Activated CD4-positive, alpha-beta T cell treated with anti-CD3 and anti-CD28 coated beads, Interleukin-2, amount 50 U/mL, for 48 hours (primary cell): ENCODE measurements around the gene FAM81A.
"Not testable (repeated sequence)": the region's sequence is repeated elsewhere in the genome, so short reads cannot be mapped to it uniquely, and the experiment has no call there.

ENCODE experiments used
- DNase-seq, 2 experiments: peaks; one replicate each; pipeline ENCODE4 v3.0.0-alpha.2; 2020

FAM81A gene

DNA sequence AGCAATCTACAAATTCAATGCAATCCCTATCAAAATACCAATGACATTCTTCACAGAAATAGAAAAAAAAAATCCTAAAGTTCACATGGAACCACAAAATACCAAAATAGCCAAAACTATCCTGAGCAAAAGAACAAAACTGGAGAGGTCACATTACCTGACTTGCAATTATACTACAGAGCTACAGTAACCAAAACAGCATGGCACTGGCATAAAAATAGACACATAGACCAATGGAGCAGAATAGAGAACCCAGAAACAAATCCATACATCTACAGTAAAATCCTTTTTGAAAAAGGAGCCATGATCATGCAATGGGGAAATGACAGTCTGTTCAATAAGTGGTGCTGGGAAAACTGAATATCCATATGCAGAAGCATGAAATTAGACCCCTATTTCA, 51.5 kb downstream of the FAM81A start:
- not testable (repeated sequence) for DNase-seq

DNA sequence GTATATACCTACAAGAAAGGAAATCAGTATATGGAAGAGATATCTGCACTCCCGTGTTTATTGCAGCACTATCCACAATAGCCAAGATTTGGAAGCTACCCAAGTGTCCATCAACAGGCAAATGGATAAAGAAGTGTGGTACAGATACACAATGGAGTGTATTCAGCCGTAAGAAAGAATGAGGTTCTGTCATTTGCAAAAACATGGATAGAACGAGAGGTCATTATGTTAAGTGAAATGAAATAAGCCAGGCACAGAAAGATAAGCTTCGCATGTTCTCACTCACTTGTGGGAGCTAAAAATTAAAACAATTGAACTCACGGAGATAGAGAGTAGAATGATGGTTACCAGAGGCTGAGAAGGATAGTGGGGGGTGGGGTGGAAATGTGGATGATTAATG, 53.1 kb downstream of the FAM81A start:
- DNase-seq, result no peak

DNA sequence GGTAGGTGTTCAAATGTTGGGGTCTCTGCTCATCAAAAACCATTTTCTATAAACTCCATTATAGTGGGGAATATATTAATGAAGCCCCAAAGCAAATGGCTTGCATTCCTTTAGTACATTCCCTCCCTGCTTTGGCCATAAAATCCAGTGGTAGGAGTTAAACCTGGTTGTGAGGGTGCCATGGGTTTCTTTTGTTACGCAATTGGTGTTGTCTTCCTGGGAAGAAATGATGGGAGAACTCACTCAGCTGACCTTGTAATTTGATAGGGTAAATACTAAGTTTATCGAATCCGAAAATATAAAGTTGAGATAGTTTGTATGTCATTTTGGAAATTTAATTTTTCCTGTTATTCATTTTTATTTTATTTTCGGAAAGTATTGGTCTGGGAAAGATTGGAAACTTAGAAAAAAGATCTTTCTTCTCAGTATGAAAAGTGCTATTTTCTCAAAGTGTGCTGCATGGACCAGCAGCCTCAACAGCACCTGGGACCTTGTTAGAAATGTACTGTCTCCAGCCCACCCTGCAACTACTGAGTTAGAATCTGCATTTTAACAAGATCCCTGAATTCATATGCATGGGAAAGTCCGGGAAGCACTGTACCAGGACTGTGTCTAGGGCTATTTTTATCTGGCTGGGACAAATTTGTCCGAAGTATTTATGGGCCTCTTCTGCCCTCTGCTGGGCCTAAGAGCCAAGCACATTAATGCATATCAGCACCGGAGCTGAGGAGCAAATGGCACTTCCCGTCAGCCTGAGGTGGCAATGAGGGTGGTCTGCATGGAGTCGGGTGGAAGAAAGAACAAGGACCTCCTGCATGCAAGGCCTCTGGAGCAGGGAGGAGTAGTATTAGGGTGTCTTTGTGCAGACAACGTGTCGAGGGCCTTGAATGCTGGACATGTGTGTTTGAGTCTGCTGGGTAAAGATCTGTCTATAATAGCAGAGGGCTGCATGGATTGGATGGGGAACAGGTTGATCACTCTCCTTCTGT, 54.7 kb downstream of the FAM81A start:
- DNase-seq, result peak; percentile 43 to 49

DNA sequence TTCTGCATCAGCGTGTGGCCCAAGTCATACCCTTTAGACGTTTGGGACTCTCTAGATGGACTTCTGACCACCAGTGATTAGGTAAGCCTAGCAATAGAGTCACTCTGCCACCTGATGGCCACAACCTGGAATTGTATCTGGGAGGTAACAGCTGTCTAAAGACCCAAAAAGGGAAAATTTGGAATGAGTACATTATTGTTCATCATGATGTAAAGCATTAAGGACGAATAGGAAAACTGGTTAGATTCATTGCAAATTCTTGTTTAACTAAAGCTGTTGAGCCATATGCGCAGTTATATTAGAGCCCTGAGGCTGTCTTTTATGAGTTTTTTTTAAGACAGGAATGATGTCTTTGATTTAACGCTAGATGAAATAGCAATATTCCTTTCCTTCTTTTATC, 63.6 kb downstream of the FAM81A start:
- DNase-seq, result peak; percentile 10 to 14

DNA sequence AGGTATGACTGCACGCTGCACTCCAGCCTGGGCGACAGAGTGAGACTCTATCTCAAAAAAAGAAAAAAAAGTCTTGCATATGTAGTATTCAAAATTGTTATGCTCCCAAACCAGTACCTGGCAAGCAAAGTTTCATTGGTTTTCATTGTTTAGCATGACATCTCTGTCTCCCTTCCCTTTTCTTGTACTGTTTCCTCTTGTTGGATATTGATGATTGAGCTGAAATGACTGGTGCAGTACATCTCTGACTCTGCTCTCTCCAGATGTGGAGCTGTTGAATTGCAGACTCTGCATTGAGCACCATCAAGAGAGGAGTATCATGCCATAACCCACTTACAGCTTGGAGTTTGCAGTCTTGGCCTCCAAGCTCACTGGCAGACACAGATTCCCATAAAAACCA, 77.2 kb downstream of the FAM81A start:
- DNase-seq, result no peak

DNA sequence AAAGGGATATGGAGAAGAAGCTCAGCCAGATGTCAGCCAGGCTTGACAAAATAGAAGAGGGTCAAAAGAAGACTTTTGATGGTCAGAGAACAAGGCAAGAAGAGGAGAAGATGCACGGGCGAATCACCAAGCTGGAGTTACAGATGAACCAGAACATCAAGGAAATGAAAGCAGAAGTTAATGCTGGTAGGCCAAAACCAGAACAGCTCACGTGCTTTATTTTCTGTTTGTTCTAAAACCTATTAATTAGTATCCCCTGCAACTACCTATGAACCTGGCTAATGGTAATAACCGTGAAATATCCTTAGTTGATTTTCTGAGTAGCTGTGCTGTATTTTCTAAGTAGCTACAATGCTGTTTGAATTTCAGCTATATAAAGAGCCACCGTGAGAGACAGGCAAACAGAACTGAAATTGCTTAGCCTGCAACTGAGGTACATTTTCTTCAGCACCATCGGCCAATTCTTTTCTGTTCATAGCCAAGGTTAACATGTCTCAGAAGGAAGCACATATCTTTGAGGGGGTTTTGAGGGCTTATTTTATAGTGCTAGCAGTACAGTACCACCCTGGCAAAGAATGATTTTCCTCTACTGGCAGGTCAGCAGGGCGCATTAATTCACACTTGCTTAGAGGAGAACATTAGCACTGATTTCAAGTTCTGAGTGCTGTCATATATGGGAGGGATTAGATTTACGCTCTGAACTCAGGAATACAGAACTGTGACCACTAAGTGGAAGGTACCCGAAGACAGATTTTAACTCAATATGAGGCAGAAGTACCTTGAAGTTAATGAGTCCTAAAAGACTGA, 78.9 kb downstream of the FAM81A start:
- DNase-seq, result no peak

DNA sequence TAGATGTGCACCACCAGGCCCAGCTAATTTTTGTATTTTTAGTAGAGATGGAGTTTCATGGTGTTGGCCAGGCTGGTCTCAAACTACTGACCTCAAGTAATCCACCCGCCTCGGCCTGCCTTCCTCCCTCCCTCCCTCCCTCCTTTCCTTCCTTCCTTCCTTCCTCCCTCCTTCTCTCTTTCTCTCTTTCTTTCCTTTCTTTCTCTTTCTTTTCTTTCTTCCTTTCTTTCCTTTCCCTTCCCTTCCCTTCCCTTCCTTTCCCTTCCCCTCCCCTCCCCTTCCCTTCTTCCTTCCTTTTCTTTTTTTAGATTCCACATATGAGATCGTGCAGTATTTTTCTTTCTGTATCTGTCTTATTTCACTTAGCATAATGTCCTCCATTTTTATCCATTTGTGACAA, 81.3 kb downstream of the FAM81A start:
- no peak for DNase-seq

DNA sequence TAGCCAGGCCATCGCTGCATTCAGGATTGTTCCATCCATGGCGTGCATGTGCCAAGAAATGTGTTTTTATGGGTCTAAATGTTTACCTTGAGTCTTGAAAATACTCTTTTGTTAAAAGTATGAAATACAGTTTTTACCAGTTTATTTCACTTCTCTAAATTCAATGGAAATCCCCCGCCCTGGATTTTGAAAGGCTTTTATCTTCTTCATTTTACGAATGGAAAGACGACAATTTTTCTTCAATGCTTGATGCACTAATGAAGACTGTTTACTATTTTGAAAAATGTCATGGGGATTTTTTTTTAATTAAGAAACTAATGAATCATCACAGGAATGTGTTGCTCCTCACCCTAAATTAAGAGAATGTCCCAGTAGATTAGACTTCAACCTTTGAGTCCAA, 83.5 kb downstream of the FAM81A start:
- no peak for DNase-seq

DNA sequence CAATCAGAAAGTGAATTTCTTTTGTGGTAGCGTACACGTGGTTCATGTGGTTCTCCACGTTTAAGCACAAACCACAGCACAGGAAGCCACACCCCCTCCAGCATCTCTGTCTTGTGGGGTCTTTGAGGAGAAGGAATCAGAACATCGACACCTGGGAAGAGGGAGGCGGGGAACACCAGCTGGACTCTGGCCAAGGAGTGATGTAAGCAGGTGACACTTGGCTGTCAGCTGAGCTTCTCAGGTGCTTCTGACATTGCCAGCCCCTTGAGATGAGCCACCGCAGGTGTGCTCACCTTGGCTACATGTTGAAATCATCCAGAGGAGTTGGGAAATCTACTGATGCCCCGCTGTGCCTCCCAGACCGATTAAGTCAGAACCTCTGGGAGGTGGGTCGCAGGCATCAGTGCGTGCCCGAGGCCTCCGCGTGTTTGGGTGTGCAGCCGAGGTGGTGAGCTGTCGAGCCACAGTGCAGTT, 85.0 kb downstream of the FAM81A start:
- DNase-seq, result peak in 1 of 2 experiments; percentile 9

DNA sequence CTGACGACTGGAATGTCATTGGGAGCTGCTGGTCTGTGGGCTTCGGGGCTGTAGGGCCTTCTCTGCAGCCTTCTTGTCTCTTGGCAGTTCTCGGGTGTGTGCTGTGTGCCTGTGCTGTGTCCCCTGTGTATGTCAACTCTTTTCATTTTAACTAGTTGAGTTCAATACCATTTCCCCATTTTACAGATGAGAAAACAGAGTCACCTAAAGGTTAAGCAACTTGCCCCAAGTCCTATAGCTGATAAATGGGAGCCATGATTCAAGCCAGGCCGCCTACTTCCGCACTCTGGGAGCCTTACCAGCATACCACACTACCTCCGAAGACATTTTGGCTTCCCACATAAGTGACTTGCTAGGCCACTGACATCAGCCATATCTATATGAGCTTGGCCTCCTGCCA, 85.7 kb downstream of the FAM81A start:
- no peak for DNase-seq

DNA sequence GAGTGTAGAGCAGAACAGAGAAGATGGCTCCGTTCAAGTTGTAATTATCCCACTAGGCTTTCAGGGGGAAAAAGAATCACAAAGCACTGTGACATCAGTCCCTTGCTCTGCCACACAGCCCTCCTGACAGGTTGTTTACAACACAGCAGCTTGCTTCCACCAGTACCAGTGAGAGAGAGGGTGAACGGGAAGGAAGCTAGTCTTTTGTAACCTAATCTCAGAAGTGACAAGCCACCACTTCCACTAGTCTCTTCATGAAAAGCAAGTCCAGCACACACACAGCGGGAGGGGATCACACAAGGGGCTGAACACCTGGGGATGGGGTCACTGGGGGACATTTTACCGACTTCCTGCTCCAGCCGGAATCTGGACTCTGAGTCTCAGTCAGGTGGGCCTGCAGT, 86.3 kb downstream of the FAM81A start:
- no peak for DNase-seq

DNA sequence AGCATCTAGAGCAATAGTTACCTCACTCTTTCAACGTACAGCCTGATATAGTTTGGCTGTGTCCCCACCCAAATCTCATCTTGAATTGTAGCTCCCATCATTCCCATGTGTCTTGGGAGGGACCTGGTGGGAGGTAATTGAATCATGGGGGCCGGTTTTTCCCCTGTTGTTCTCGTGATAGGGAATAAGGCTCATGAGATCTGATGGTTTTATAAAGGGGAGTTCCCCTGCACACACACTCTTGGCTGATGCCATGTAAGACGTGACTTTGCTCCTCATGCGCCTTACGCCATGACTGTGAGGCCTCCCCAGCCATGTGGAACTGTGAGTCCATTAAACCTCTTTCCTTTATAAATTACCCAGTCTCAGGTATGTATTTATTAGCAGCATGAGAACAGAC, 88.5 kb downstream of the FAM81A start:
- DNase-seq, result not testable (repeated sequence)

DNA sequence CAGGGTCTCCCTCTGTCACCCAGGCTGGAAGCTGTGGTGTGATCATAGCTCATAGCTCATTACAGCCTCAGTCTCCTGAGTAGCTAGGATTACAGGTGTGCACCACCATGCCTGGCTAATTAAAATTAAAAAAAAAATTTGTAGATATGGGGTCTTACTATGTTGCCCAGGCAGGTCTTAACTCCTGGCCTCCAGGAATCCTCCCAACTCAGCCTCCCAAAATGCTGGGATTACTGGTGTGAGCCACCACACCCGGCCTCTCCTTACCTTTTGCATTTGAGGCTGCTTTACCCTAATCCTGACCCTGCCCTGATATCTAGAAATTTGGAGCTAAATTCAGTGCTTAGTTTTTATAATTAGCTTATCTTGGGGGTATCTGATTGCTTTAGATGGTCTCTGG, 90.4 kb downstream of the FAM81A start:
- DNase-seq, result no peak

DNA sequence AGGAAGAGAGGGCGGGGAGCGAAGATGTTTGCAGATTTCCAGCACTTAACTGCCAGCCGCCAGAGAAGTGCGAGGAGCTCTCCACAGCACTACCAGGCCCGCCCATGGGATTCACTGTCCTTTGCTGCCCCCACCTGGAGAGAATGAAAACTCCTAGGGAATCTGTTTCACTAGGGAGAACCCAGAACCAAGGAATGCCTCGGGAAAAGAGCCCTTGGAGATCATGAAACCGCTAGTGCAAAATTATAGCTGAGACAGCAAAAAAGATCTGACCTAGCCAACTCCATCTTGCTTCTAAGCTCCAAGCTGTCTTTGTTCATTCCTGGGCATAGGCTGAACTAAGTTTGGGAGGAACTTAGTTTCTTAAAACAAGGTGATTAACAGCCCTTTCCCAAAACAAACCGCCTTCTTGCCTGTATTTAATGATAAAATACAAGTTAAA, 91.0 kb downstream of the FAM81A start:
- peak; percentile 67 to 77 for DNase-seq

DNA sequence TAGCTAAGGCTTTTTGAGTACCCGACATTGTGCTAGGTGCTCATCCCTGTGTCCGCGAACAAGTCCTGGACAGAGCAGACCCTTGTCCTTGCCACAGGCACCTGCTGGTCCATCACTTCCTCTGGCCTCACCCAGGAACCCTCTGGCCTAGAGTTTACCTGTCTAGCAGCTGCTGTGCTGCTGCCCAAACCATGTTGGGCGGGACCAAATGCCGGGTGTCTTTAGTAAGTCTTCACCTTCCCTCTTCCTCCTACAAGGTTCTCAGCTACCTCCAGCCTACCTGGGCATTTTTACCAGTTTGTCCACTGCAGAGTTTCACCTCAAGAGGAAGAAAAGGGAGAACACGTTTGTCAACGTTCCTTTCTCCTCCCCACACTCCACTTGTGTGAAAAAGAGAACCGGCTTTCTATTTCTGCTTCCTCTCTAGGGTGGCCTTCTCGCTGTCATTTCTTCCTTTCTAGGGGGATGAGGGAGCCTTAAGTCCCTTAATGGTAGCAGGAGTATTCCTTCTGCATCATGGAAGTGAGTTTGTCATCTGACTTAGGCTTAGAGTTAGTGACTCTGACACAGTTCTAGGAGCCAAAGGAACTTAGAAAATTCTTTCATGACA, 93.2 kb downstream of the FAM81A start:
- DNase-seq, result no peak

DNA sequence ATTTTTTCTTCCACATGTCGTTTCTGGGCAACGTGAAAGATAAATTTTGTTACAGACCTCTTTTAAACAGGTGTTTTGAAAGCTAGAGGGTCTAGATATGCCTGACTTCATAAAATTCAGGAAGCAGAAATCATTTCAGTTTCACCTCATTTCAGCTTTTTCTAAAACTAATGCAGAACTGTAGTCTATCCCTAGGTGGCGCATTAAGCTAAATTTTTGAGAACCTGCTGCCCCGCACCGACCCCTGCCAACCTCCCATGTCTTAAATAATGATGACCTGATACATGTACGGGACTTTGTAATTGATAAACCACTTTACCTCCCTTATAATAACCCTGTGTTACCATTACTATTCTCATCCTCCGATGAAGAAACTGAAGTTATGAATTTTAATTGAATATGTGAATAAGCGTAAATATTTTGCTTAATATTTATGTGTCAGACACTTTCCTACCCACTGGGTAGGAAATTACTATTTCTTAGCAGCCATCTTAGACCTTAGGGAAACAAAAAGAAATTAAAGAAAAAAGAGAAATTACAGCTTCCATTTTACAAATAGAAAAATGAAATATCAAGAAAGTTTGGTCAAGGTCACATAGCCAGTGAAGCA, 94.9 kb downstream of the FAM81A start:
- DNase-seq, result peak; percentile 11 to 30

DNA sequence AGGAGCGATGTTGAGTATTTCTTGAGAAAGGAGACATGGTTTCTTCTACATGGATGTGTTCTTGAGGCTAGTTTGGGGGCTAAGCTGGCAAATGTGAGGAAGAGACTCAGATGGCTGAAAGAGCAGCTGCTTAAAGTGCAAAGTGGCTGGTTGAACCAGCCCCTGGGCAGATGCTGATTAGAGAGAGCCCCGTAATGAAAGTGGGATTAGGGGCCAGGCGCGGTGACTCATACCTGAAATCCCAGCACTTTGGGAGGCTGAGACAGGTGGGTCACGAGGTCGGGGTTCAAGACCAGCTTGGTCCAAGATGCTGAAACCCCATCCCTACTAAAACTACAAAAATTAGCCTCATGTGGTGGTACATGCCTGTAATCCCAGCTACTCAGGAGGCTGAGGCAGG, 98.6 kb downstream of the FAM81A start:
- DNase-seq, result no peak

DNA sequence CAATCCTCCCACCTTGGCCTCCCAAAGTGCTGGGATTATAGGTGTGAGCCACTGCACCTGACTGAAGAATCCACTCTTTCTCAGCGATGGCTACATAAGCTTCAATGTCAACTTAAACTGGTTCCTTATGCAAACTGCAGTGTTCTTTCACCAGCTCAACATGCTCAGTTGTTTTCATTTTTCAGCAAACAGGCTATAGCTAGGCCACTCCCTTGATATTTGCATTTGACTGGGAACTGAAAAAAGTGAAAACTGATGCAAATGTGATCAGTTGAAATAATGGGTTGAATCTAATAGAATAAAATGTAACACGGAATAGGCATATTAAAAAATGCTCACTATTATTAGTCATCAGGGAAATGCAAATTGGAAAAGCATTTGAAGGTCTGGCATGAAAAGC, 99.4 kb downstream of the FAM81A start:
- DNase-seq, result no peak

DNA sequence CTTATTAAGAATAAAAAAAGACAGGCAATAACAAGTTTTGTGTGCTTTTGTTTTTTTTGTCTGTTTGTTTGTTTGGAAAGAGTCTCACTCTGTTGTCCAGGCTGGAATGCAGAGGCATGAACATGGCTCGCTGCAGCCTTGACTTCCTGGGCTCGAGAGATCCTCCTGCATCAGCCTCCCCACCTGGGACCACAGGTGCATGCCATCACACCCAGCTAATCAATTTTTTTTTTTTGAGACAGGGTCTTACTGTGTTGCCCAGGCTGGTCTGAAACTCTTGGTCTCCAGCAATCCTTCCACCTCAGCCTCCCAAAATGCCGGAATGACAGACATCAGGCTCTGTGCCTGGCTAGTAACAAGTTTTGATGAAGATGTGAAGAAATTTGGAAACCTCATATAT, 100.5 kb downstream of the FAM81A start:
- no peak for DNase-seq

DNA sequence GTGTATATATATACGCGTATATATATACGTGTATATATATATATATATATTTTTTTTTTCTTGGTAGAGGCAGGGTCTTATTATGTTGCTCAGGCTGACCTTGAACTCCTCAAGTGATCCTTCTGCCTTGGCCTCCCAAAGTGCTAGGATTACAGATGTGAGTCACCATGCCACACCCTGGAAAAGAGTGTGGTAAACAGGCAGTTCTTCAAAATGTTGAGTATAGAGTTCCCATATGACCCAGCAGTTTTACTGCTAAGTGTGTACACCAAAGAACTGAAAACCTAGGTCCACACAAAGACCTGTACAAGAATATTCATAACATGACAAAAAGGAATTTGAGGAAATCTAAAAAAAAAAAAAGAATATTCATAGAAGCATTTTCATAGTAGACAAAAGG, 101.8 kb downstream of the FAM81A start:
- no peak for DNase-seq

DNA sequence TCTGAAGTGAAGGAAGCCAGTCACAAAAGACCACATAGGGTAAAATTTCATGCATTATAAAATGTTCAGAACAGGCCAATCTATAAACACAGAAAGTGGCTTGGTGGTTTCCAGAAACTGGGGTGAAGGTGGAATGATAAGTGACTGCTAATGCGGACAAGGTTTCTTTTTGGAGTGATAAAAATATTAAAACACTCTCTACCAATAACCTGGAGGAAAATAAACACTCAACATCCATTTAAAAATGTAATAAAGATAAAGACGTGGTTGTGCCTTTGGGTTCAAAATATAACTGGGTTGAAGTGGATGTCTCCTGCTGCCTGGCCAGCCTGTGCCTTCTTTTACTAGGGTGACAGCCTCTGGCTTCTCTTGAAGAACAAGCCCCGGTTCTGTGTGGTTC, 102.7 kb downstream of the FAM81A start:
- no peak for DNase-seq

DNA sequence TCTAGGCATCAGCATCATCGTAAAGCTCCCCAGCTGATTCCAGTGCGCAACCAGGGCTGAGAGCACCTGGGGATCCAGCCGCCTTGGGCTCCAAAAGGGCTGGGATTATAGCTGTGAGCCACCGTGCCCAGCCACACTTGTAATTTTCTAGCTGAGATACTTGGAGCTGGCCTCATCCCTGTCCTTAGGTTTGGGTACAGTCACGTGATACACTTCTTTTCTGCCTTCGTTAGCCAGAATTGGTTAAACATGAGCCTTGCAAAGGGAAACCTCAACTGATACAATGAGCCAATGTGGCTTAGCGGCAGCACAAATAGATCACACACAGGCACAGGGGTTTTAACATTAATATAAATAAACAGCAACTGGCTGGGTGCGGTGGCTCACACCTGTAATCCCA, 103.8 kb downstream of the FAM81A start:
- DNase-seq, result no peak
